Measurements from ENCODE around the gene ADARB2. TPM values are rescaled to one million over a fixed set of nuclear protein-coding genes. Genes with fewer than 3 reads are reported as not detected.
A peak's percentile ranks its signal among the peaks of the same experiment; 100 is the strongest.

Gene ADARB2
- total RNA-seq, 1 donor from 2014 or later, result 0.80 TPM

- H3K27ac ChIP-seq, result no peak overlapping the region
- no peaks in the 10 kb centered on the region for H3K36me3 ChIP-seq
- H3K4me3 ChIP-seq, result no peak overlapping the region
- intact Hi-C loops (cut with DNase I), result no loop called here
- no peaks in the 10 kb centered on the region for H3K4me1 ChIP-seq
- DNase-seq (no peak), ATAC-seq (peak in 1 of 2 donors; percentile 27)
- no peak for TF ChIP-seq CTCF (IDR thresholded peaks at IDR 0.05)
- H3K9me3 ChIP-seq, result no peaks in the 10 kb centered on the region
- H3K27me3 ChIP-seq (ENCODE audit: low read depth), result peaks cover 40% of the 10 kb centered on the region
These were observed 489.6 kb downstream of the ADARB2 start for GRCh38 chr10:1247598-1248261.

GRCh38 chr10:1244493-1244892 is 492.8 kb downstream of the ADARB2 start:
- Histone ChIP-seq H3K4me1 (no peaks in the 10 kb centered on the region), H3K4me3 (no peak overlapping the region), H3K27ac (no peak overlapping the region), H3K36me3 (no peaks in the 10 kb centered on the region), H3K9me3 (no peaks in the 10 kb centered on the region), H3K27me3 (ENCODE audit: low read depth) (peaks cover 60% of the 10 kb centered on the region)
- DNase-seq (no peak), ATAC-seq (no peak)
- no peak for TF ChIP-seq CTCF (IDR thresholded peaks at IDR 0.05)
- intact Hi-C loops (cut with DNase I), result no loop called here

GRCh38 chr10:1243486-1244234 is 493.7 kb downstream of the ADARB2 start:
- intact Hi-C loops (cut with DNase I), result no loop called here
- ATAC-seq, result no peak
- no peak overlapping the region for H3K27ac ChIP-seq

GRCh38 chr10:1242975-1243374 is 494.4 kb downstream of the ADARB2 start:
- Histone ChIP-seq H3K36me3 (no peaks in the 10 kb centered on the region), H3K9me3 (no peaks in the 10 kb centered on the region), H3K4me3 (no peak overlapping the region), H3K4me1 (no peaks in the 10 kb centered on the region), H3K27me3 (ENCODE audit: low read depth) (peaks cover 49% of the 10 kb centered on the region), H3K27ac (no peak overlapping the region)
- TF ChIP-seq CTCF (IDR thresholded peaks at IDR 0.05), result no peak
- ATAC-seq (no peak), DNase-seq (no peak)
- intact Hi-C loops (cut with DNase I), result no loop called here

More at GRCh38 chr10:1243486-1244234, 493.7 kb downstream of the ADARB2 start:
- H3K4me3 ChIP-seq, result no peak overlapping the region
- H3K27me3 ChIP-seq (ENCODE audit: low read depth), result peaks cover 56% of the 10 kb centered on the region
- DNase-seq, result no peak
- no peak for TF ChIP-seq CTCF (IDR thresholded peaks at IDR 0.05)
- H3K9me3 ChIP-seq, result no peaks in the 10 kb centered on the region
- H3K4me1 ChIP-seq, result no peaks in the 10 kb centered on the region
- no peaks in the 10 kb centered on the region for H3K36me3 ChIP-seq

- intact Hi-C loops (cut with DNase I), result no loop called here
- Histone ChIP-seq H3K4me3 (no peak overlapping the region), H3K9me3 (no peaks in the 10 kb centered on the region), H3K4me1 (no peaks in the 10 kb centered on the region), H3K36me3 (no peaks in the 10 kb centered on the region), H3K27me3 (ENCODE audit: low read depth) (peaks cover 42% of the 10 kb centered on the region), H3K27ac (no peak overlapping the region)
- ATAC-seq (no peak), DNase-seq (no peak)
- no peak for TF ChIP-seq CTCF (IDR thresholded peaks at IDR 0.05)
These were observed 495.1 kb downstream of the ADARB2 start for GRCh38 chr10:1241973-1242935.
